HG02571 (cell line): ENCODE data around the gene EHD4.

Experiments
- ATAC-seq: cut with Tn5 transposase; IDR thresholded peaks from one replicate; pipeline ENCODE4 v1.9.1; 2021; ENCODE audit warnings: mild to moderate bottlenecking, moderate library complexity; ENCODE audit not compliant: unreplicated experiment

The EHD4 gene

GRCh38 chr15:41882689-41883483, 89.5 kb downstream of the EHD4 start:
- no peak for ATAC-seq

- no peak for ATAC-seq
These were observed 90.3 kb downstream of the EHD4 start for GRCh38 chr15:41881920-41882688.

- no peak for ATAC-seq
These were observed 90.8 kb downstream of the EHD4 start for GRCh38 chr15:41881550-41881919.

- ATAC-seq: no peak
These were observed 91.3 kb downstream of the EHD4 start for GRCh38 chr15:41881086-41881485.

GRCh38 chr15:41880156-41880877, 92.0 kb downstream of the EHD4 start:
- no peak for ATAC-seq

- ATAC-seq: no peak
These were observed 93.0 kb downstream of the EHD4 start for GRCh38 chr15:41879321-41879845.

- no peak for ATAC-seq
These were observed 94.0 kb downstream of the EHD4 start for GRCh38 chr15:41878355-41878699.

- ATAC-seq: no peak
These were observed 94.6 kb downstream of the EHD4 start for GRCh38 chr15:41877631-41878354.

GRCh38 chr15:41876689-41877088, 95.7 kb downstream of the EHD4 start:
- no peak for ATAC-seq

- ATAC-seq: no peak
These were observed 96.3 kb downstream of the EHD4 start for GRCh38 chr15:41876007-41876406.

GRCh38 chr15:41874736-41875135, 97.6 kb downstream of the EHD4 start:
- ATAC-seq: no peak

GRCh38 chr15:41873711-41874110, 98.6 kb downstream of the EHD4 start:
- no peak for ATAC-seq

GRCh38 chr15:41872166-41872747, 100.1 kb downstream of the EHD4 start:
- no peak for ATAC-seq

GRCh38 chr15:41871175-41871905, 101.0 kb downstream of the EHD4 start:
- ATAC-seq: no peak

- no peak for ATAC-seq
These were observed 101.7 kb downstream of the EHD4 start for GRCh38 chr15:41870689-41871081.

GRCh38 chr15:41869770-41870688, 102.3 kb downstream of the EHD4 start:
- no peak for ATAC-seq

GRCh38 chr15:41868321-41868720, 104.0 kb downstream of the EHD4 start:
- ATAC-seq: no peak

GRCh38 chr15:41866872-41867579, 105.3 kb downstream of the EHD4 start:
- ATAC-seq: no peak
